Measurements from ENCODE around the gene PHOSPHO1. TPM values are rescaled to one million over a fixed set of nuclear protein-coding genes. Genes with fewer than 3 reads are reported as not detected.

PHOSPHO1 gene
- total RNA-seq, 2 experiments from 2014 or later, result not detected

DNA sequence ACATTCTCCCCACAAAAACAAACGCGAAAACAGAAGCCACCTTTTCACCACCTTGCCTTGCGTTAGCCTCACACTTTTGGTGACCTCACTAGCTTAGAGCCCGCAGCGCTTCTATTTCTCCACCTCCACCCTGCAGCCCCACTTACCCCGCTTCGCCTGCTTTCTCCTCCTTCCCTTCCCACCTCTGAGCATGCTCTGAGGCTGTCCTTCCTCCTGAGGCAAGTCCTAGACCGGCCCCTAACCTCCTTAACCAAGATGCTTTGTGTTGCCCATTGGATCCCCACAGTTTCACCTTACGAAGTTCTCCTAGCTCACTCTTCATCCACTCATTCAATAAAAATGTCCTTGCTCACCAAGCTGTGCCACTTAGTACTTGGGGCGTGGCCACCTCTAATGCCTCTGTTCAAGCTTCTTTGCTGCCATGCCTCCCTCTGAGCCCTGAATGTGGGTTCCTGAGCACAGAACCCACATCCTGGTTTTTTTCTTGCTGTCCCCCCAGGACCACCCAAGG, 21.5 kb downstream of the PHOSPHO1 start:
- no peaks in the 10 kb centered on the region for H3K9me2 ChIP-seq (ENCODE audit: insufficient read depth, low read length)
- H3K36me3 ChIP-seq (ENCODE audit: insufficient read depth, low read length), result peaks cover 5% of the 10 kb centered on the region; the same call in 1 of the 2 replicates
- peaks cover 40% of the 10 kb centered on the region for H3K4me1 ChIP-seq (ENCODE audit: insufficient read depth, low read length, poor library complexity, severe bottlenecking)
- H3K4me2 ChIP-seq (ENCODE audit: low read length), result peak overlapping the region; percentile 95
- H3K27ac ChIP-seq (ENCODE audit: low read depth, low read length, poor library complexity, severe bottlenecking), result no peak overlapping the region
- H3K9me3 ChIP-seq (ENCODE audit: low read length), result no peaks in the 10 kb centered on the region
- POLR2A ChIA-PET, result interaction anchor here (0.6 to 1.6 kb wide), 4 partner anchors 10 to 150 kb away, joined by 3 to 14 read pairs (median 3); no protein-coding TSS in a partner anchor
- intact Hi-C loops (cut with micrococcal nuclease; ENCODE audit: unreplicated experiment), result no loop called here
- peaks cover 41% of the 10 kb centered on the region for H3K79me2 ChIP-seq (ENCODE audit: insufficient read depth, low read depth, low read length)
- no peak overlapping the region for H2AFZ ChIP-seq (ENCODE audit: low read length)
- no peak for DNase-seq (ENCODE audit: low spot score)
- H3K4me3 ChIP-seq (ENCODE audit: low read depth, low read length, poor library complexity, severe bottlenecking), result peak overlapping the region; percentile 82
- no TSS peak for BruUV-seq (replicated peaks)
- CTCF ChIA-PET (ENCODE audit: unreplicated experiment), result no interaction called here
- TF ChIP-seq EZH2phosphoT487 (IDR thresholded peaks at IDR 0.05; ENCODE audit: borderline replicate concordance, low read depth, low read length), result no peak
- TF ChIP-seq, protein P1, sequence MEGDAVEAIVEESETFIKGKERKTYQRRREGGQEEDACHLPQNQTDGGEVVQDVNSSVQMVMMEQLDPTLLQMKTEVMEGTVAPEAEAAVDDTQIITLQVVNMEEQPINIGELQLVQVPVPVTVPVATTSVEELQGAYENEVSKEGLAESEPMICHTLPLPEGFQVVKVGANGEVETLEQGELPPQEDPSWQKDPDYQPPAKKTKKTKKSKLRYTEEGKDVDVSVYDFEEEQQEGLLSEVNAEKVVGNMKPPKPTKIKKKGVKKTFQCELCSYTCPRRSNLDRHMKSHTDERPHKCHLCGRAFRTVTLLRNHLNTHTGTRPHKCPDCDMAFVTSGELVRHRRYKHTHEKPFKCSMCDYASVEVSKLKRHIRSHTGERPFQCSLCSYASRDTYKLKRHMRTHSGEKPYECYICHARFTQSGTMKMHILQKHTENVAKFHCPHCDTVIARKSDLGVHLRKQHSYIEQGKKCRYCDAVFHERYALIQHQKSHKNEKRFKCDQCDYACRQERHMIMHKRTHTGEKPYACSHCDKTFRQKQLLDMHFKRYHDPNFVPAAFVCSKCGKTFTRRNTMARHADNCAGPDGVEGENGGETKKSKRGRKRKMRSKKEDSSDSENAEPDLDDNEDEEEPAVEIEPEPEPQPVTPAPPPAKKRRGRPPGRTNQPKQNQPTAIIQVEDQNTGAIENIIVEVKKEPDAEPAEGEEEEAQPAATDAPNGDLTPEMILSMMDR (conservative IDR thresholded peaks at IDR 0.05; ENCODE audit: low read length), result no peak
- H4K20me1 ChIP-seq (ENCODE audit: insufficient read depth, low read length), result peaks cover 5% of the 10 kb centered on the region; the same call in 1 of the 2 replicates

DNA sequence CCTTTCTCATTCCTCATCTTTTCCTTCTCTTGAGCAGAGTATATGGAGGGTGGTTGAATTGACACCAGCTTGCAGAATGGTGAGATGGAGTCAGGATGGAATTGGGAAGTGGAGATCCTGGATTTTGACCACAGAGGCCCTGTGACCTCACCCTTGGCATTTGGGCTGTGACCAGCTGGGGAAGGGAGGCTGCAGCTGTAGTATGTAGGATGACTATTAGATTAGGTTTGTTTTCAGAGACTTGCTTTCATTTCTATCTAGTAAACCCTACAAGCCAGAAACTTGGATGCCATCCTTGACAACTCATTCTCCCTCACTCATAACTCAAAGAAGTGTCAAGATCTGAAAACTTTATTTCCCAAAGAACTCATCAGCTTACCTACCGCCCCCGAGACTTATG, 26.1 kb downstream of the PHOSPHO1 start:
- TSS peak; percentile 49 for BruUV-seq (replicated peaks)
- Histone ChIP-seq H3K4me3 (ENCODE audit: low read depth, low read length, poor library complexity, severe bottlenecking) (no peak overlapping the region), H3K79me2 (ENCODE audit: insufficient read depth, low read depth, low read length) (0 out of 2 replicates have a peak, but pooled peaks cover 1% of the 10 kb centered on the region), H3K9me2 (ENCODE audit: insufficient read depth, low read length) (no peaks in the 10 kb centered on the region), H3K9me3 (ENCODE audit: low read length) (no peaks in the 10 kb centered on the region), H3K36me3 (ENCODE audit: insufficient read depth, low read length) (no peaks in the 10 kb centered on the region), H3K27ac (ENCODE audit: low read depth, low read length, poor library complexity, severe bottlenecking) (no peak overlapping the region), H3K4me2 (ENCODE audit: low read length) (no peak overlapping the region), H3K4me1 (ENCODE audit: insufficient read depth, low read length, poor library complexity, severe bottlenecking) (peaks cover 11% of the 10 kb centered on the region), H4K20me1 (ENCODE audit: insufficient read depth, low read length) (no peaks in the 10 kb centered on the region), H2AFZ (ENCODE audit: low read length) (no peak overlapping the region)
- ChIA-PET CTCF (ENCODE audit: unreplicated experiment) (no interaction called here), POLR2A (no interaction called here)
- intact Hi-C loops (cut with micrococcal nuclease; ENCODE audit: unreplicated experiment), result no loop called here
- TF ChIP-seq, protein P1 (conservative IDR thresholded peaks at IDR 0.05; ENCODE audit: low read length), result no peak
- no peak for TF ChIP-seq EZH2phosphoT487 (IDR thresholded peaks at IDR 0.05; ENCODE audit: borderline replicate concordance, low read depth, low read length)
- no peak for DNase-seq (ENCODE audit: low spot score)

DNA sequence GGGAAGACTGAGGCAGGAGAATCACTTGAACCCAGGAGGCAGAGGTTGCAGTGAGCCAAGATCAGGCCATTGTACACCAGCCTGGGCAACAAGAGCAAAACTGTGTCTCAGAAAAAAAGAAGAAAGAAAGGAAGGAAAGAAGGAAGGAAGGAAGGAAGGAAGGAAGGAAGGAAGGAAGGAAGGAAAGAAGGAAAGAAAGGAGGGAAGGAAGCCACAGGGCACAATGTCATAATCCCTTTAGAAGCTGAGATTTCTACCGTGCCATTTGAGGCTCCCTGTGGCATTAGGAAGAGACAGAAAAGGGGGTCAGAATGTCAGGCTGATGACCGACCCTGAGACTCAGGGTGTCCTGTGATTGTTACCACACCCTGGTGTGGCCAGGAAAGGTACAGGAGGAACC, 26.8 kb downstream of the PHOSPHO1 start:
- peaks cover 4% of the 10 kb centered on the region for H3K4me1 ChIP-seq (ENCODE audit: insufficient read depth, low read length, poor library complexity, severe bottlenecking)
- H3K4me2 ChIP-seq (ENCODE audit: low read length), result no peak overlapping the region
- no peaks in the 10 kb centered on the region for H3K36me3 ChIP-seq (ENCODE audit: insufficient read depth, low read length)
- H3K27ac ChIP-seq (ENCODE audit: low read depth, low read length, poor library complexity, severe bottlenecking), result no peak overlapping the region
- DNase-seq (ENCODE audit: low spot score), result no peak
- no peaks in the 10 kb centered on the region for H3K9me3 ChIP-seq (ENCODE audit: low read length)
- BruUV-seq (replicated peaks), result no TSS peak
- H3K4me3 ChIP-seq (ENCODE audit: low read depth, low read length, poor library complexity, severe bottlenecking), result no peak overlapping the region
- no peak for TF ChIP-seq EZH2phosphoT487 (IDR thresholded peaks at IDR 0.05; ENCODE audit: borderline replicate concordance, low read depth, low read length)
- TF ChIP-seq, protein P1 (conservative IDR thresholded peaks at IDR 0.05; ENCODE audit: low read length), result no peak
- no peaks in the 10 kb centered on the region for H3K9me2 ChIP-seq (ENCODE audit: insufficient read depth, low read length)
- no peaks in the 10 kb centered on the region for H3K79me2 ChIP-seq (ENCODE audit: insufficient read depth, low read depth, low read length)
- H4K20me1 ChIP-seq (ENCODE audit: insufficient read depth, low read length), result no peaks in the 10 kb centered on the region
- no peak overlapping the region for H2AFZ ChIP-seq (ENCODE audit: low read length)
- intact Hi-C loops (cut with micrococcal nuclease; ENCODE audit: unreplicated experiment), result no loop called here
- ChIA-PET POLR2A (no interaction called here), CTCF (ENCODE audit: unreplicated experiment) (no interaction called here)
